Heart left ventricle (tissue), 16 donors: ENCODE data around the gene FGF6. TPM values are rescaled to one million over a fixed set of nuclear protein-coding genes. Genes with fewer than 3 reads are reported as not detected.

ENCODE experiments used
- ATAC-seq, 4 donors: fragments of 200-7000 bp; cut with Tn5 transposase; one replicate each; pipeline ENCODE4 v1.9.1; 2020 to 2022; ENCODE audit warnings: moderate library complexity in 4 of 4, mild to moderate bottlenecking in 3 of 4, moderate number of reproducible peaks in 1 of 4
- DNase-seq, 5 donors: peaks; one replicate each; pipeline ENCODE4 v3.0.0-alpha.2; 2020
- H3K27ac ChIP-seq, 12 donors: fragments of 200-600 bp; sonication (generic) in 4 of 12; one replicate each; pipeline versions ENCODE4 v1.5.0 to v1.8.0; 2016 to 2022; ENCODE audit warnings: mild to moderate bottlenecking in 2 of 12
- H3K27me3 ChIP-seq, 9 donors: fragments of 200-600 bp; sonication (generic) in 2 of 9; one replicate each; pipeline versions ENCODE4 v1.5.1 to v1.8.0; 2016 to 2022; ENCODE audit warnings: mild to moderate bottlenecking in 3 of 9
- H3K36me3 ChIP-seq, 9 donors: fragments of 200-600 bp; sonication (generic) in 2 of 9; one replicate each; pipeline versions ENCODE4 v1.5.0 to v1.8.0; 2018 to 2022; ENCODE audit warnings: mild to moderate bottlenecking in 2 of 9
- H3K4me1 ChIP-seq, 12 donors: fragments of 200-600 bp; sonication (generic) in 4 of 12; one replicate each; pipeline versions ENCODE4 v1.5.0 to v1.8.0; 2016 to 2022; ENCODE audit warnings: mild to moderate bottlenecking in 3 of 12
- H3K4me3 ChIP-seq, 12 donors: fragments of 200-600 bp; sonication (generic) in 4 of 12; one replicate each; pipeline versions ENCODE4 v1.5.0 to v1.8.0; 2017 to 2022; ENCODE audit warnings: mild to moderate bottlenecking in 9 of 12, moderate library complexity in 4 of 12
- H3K9me3 ChIP-seq, 12 donors: fragments of 200-600 bp; sonication (generic) in 4 of 12; one replicate each; pipeline versions ENCODE4 v1.5.0 to v1.8.0; 2016 to 2022; ENCODE audit warnings: mild to moderate bottlenecking in 1 of 12
- POLR2A ChIP-seq, 2 donors: fragments of 450-650 bp; IDR thresholded peaks; one replicate each; pipeline ENCODE4 v1.6.1; 2017; ENCODE audit warnings: antibody characterized with exemption in 2 of 2, mild to moderate bottlenecking in 2 of 2, moderate library complexity in 2 of 2
- WGBS, 4 donors: extraction: QIAGEN DNeasy Blood & Tissue Kit in 2 of 4; methylation state at CpG; one replicate each; pipeline versions ENCODE4 v1.1.5 to v1.1.7; 2013 to 2018; 5-methylcytosine and 5-hydroxymethylcytosine counted together
- intact Hi-C, 10 donors: fragments of 100-400 bp; cut with DNase I; formaldehyde crosslinking; loops; one replicate each; pipeline versions ENCODE4 v1.11.1 to v1.14.2; 2022
- polyA plus RNA-seq, 2 donors: library from polyadenylated mRNA; stranded (reverse); fragments of 200-250 nt; gene quantifications; one replicate each; pipeline ENCODE4 v1.2.3, GENCODE V29; 2013
- total RNA-seq, 9 donors: library from RNA; depleted of rRNA in 2 of 9; stranded (reverse); fragments of >200 nt in 2 of 9; fragmentation: NEBNext Ultra II Directional in 3 of 9; extraction: Animal tissue kit (Norgen Biotek cat#: 25700) in 3 of 9; gene quantifications; one replicate each; pipeline versions ENCODE4 v1.1.0 to v1.2.4, GENCODE V29; 2016 to 2023
- TF ChIP-seq, protein P1 (sequence below), 12 donors: fragments of 200-600 bp; sonication (generic) in 4 of 12; IDR thresholded peaks; one replicate each; pipeline versions ENCODE4 v1.5.0 to v1.8.0; 2018 to 2022; ENCODE audit warnings: antibody characterized with exemption in 12 of 12, mild to moderate bottlenecking in 5 of 12
- donor health status: ischemic (EF 13 %, LVEDD 7.1; RV severe dilation, severe dysfunction).
- donor health status: healthy with polysubstance abuse.
- donor health status: DM: no; HTN: yes; CAD: no.
- donor health status: DM: no; HTN: no; CAD: no.
- donor health status: ischemic (EF 25% LVEDD 6.9; RV normal size, moderate dysfunction).
- donor health status: ischemic (EF 25% LVEDD 5.7; RV mildly dilated, moderate dysfunction).
- donor health status: healthy.
- donor health status: DM: yes; HTN: yes; CAD: no.
- donor health status: ischemic (EF 35%, LVEDD 5.7; RV mildly dilated, moderate dysfunction).
- donor health status: nonischemic (EF 11% LVEDD 7.7; RV severe dilation, severe dysfunction).
- donor health status: DM: yes; HTN: yes; CAD: no.
- donor health status: PGD.
- donor health status: ischemic (EF 29% LVEDD 5.4; RV normal size, mild dysfunction).
- donor health status: nonischemic (EF 23%, LVEDD 6.1; RV moderate dilation, normal function).

Gene FGF6
- total and polyA plus RNA-seq, 11 donors: not detected

DNA sequence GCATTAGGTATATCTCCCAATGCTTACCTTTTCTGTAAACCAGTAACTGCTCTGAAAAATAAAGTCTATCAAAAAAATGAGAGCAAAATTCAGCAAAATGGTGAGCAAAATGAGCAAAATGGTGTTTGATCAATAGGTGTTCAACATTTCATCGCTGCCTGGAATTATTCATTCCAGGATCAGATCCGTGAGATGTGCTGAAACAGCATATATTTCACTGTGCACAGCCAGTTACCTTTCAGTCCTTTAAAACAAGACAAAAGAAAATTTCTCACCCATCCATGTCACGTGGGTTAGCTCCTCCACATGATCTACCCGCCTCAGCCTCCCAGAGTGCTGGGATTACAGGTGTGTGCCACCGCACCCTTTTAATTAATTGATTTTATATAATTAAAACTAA, 58.0 kb downstream of the FGF6 start:
- no peak for DNase-seq
- Histone ChIP-seq H3K27me3 (peaks cover 0 to 4% (median 0%) of the 10 kb centered on the region in 9 donors), H3K4me1 (peaks cover 0 to 5% (median 3%) of the 10 kb centered on the region in 12 donors), H3K9me3 (no peaks in the 10 kb centered on the region), H3K36me3 (no peaks in the 10 kb centered on the region), H3K27ac (no peak overlapping the region), H3K4me3 (no peak overlapping the region)
- intact Hi-C loops: no loop called here
- ATAC-seq: no peak
- 92 to 95% (median 92%) methylated on average over 5 of the region's 5 CpGs for WGBS, 4 donors
- no peak for TF ChIP-seq POLR2A (IDR thresholded peaks at IDR 0.05)
- TF ChIP-seq, protein P1, sequence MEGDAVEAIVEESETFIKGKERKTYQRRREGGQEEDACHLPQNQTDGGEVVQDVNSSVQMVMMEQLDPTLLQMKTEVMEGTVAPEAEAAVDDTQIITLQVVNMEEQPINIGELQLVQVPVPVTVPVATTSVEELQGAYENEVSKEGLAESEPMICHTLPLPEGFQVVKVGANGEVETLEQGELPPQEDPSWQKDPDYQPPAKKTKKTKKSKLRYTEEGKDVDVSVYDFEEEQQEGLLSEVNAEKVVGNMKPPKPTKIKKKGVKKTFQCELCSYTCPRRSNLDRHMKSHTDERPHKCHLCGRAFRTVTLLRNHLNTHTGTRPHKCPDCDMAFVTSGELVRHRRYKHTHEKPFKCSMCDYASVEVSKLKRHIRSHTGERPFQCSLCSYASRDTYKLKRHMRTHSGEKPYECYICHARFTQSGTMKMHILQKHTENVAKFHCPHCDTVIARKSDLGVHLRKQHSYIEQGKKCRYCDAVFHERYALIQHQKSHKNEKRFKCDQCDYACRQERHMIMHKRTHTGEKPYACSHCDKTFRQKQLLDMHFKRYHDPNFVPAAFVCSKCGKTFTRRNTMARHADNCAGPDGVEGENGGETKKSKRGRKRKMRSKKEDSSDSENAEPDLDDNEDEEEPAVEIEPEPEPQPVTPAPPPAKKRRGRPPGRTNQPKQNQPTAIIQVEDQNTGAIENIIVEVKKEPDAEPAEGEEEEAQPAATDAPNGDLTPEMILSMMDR (IDR thresholded peaks at IDR 0.05): no peak

DNA sequence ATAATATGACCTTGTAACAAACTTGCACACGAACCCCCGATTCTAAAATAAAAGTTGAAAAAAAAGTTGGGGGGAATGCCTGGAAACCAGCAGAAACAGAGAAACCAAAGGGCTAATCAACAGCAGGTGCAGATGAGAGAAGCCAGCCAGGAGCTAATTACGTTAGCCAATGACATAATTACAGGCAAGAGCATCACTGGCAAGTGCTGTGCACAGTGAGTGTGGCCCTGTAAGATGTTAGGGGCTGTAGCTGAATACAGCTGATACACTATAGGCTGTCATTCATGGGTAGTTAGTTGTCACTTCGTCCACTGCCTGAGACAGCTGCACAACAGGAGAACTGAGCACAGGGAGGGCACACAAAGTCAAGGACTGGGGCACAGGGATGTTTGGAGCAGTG, 58.8 kb downstream of the FGF6 start:
- WGBS, 4 donors: 83 to 86% (median 85%) methylated on average over 4 of the region's 4 CpGs
- no peak for DNase-seq
- TF ChIP-seq, protein P1 (IDR thresholded peaks at IDR 0.05): no peak
- TF ChIP-seq POLR2A (IDR thresholded peaks at IDR 0.05): no peak
- H3K9me3 ChIP-seq: no peaks in the 10 kb centered on the region
- no peak overlapping the region for H3K4me3 ChIP-seq
- no peak overlapping the region for H3K27ac ChIP-seq
- no peaks in the 10 kb centered on the region for H3K4me1 ChIP-seq
- H3K36me3 ChIP-seq: no peaks in the 10 kb centered on the region
- intact Hi-C loops: no loop called here
- H3K27me3 ChIP-seq: no peaks in the 10 kb centered on the region
- no peak for ATAC-seq

Other genes with a start within 250 kb of the FGF6 start
- gene CCND2, start 172.1 kb downstream of the FGF6 start, total RNA-seq: 100 to 1,000 TPM; 157 to 620 (median 219) TPM
- gene CCND2, start 172.1 kb downstream of the FGF6 start, polyA plus RNA-seq: 10 to 100 TPM; 48.0 to 49.4 TPM
- 10 to 100 TPM in 6 of 9 donors, 1 to 10 TPM in 3; 6.4 to 16.4 (median 14.0) TPM for gene TIGAR, start 124.6 kb downstream of the FGF6 start, total RNA-seq
- gene TIGAR, start 124.6 kb downstream of the FGF6 start, polyA plus RNA-seq: 10 to 100 TPM in 1 of 2 donors, 1 to 10 TPM in 1; 3.6 to 10.2 TPM
- under 1 TPM in 2 of 9 donors, not detected in 7; 0.10 to 0.15 TPM for gene FGF23, start 66.1 kb downstream of the FGF6 start, total RNA-seq
- under 1 TPM in 1 of 2 donors, not detected in 1; 0.04 TPM for gene FGF23, start 66.1 kb downstream of the FGF6 start, polyA plus RNA-seq
- gene RAD51AP1, start 93.1 kb upstream of the FGF6 start, total RNA-seq: 1 to 10 TPM in 5 of 9 donors, under 1 TPM in 3, not detected in 1; 0.55 to 8.2 (median 1.6) TPM
- gene RAD51AP1, start 93.1 kb upstream of the FGF6 start, polyA plus RNA-seq: under 1 TPM; 0.19 to 0.79 TPM
- 10 to 100 TPM; 21.4 to 42.7 (median 30.7) TPM for gene DYRK4, start 116.4 kb upstream of the FGF6 start, total RNA-seq
- 10 to 100 TPM; 35.5 to 52.5 TPM for gene DYRK4, start 116.4 kb upstream of the FGF6 start, polyA plus RNA-seq
- 1 to 10 TPM; 2.3 to 4.0 (median 3.2) TPM for gene AKAP3, start 203.2 kb upstream of the FGF6 start, total RNA-seq
- 1 to 10 TPM; 1.9 to 2.1 TPM for gene AKAP3, start 203.2 kb upstream of the FGF6 start, polyA plus RNA-seq
- gene NDUFA9, start 203.3 kb upstream of the FGF6 start, total RNA-seq: 100 to 1,000 TPM in 8 of 9 donors, 10 to 100 TPM in 1; 59.2 to 333 (median 270) TPM
- 100 to 1,000 TPM; 155 to 200 TPM for gene NDUFA9, start 203.3 kb upstream of the FGF6 start, polyA plus RNA-seq